NT2/D1 (cell line): ENCODE measurements around the gene B4GALNT4.

Source experiments
- SUZ12 ChIP-seq: IDR thresholded peaks from 2 replicates; pipeline ENCODE4 v1.6.1; 2011; ENCODE audit not compliant: insufficient read length, insufficient read depth; ENCODE audit errors: extremely low read depth
- YY1 ChIP-seq: IDR thresholded peaks from 2 replicates; pipeline ENCODE4 v1.6.1; 2011; ENCODE audit not compliant: insufficient read length, insufficient read depth
- ZNF274 ChIP-seq: IDR thresholded peaks from 2 replicates; pipeline ENCODE4 v1.6.1; 2011; ENCODE audit warnings: mild to moderate bottlenecking, low read depth, low read length

DNA sequence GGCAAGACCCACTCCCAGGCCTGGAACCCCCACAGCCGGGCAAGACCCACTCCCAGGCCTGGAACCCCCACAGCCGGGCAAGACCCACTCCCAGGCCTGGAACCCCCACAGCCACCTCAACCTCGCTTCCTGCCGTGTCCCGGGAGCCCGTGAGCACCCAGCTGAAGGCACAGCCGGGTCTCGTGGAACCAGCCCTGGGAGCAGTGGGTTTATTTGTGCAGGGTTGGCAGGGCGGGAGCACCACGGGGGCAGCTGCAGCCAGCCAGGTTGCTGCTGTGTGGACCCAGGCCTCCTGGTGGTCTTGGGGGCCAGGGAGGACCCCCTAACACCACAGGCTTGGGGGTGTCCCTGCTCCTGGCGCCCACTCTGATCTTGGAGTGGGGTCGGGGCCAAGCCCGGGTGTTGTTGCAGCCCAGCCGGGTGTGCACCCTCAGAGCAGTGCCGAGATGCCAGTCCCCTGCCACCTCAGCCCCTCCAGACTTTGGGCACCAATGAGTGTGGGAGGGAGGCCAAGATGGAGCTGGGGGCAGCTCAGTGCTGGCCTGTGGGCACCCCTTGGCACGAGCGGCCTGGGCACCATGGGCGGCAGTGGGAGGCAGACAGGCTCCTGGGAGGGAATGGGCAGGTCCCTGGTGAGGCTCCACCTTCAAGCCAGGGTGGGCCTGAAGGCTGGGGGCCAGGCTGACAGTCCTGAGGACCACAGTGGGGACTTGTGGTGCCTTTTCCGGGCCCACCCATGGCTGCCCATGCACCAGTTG lies 16.5 kb downstream of the B4GALNT4 start:
- no peak for TF ChIP-seq ZNF274
- TF ChIP-seq YY1, result no peak
- no peak for TF ChIP-seq SUZ12
